Measurements from ENCODE around the gene GRK2. TPM values are rescaled to one million over a fixed set of nuclear protein-coding genes. Genes with fewer than 3 reads are reported as not detected.

Gene GRK2
- total and polyA plus RNA-seq, 3 donors from 2014 or later: 45.6 to 87.6 (median 64.3) TPM

GRCh38 chr11:67277231-67277961 is 11.1 kb downstream of the GRK2 start:
- DNase-seq: peak; percentile 85
- Histone ChIP-seq H3K4me3 (no peak overlapping the region), H3K27me3 (no peaks in the 10 kb centered on the region), H3K27ac (peak overlapping the region; percentile 40 to 74), H3K36me3 (ENCODE audit: low read depth, missing control alignments) (no peaks in the 10 kb centered on the region), H3K9me3 (no peaks in the 10 kb centered on the region), H3K4me1 (peaks cover 59% of the 10 kb centered on the region)
- no peak for TF ChIP-seq POLR2A (IDR thresholded peaks at IDR 0.05)
- TF ChIP-seq CTCF (IDR thresholded peaks at IDR 0.05): no peak
- WGBS, 2 donors: 42 to 60% methylated on average over 14 to 24 of the region's 24 CpGs
- intact Hi-C loops (cut with DNase I; ENCODE audit: low total_unique reads): no loop called here

- Histone ChIP-seq H3K4me3 (no peak overlapping the region), H3K4me1 (peaks cover 49% of the 10 kb centered on the region), H3K27me3 (no peaks in the 10 kb centered on the region), H3K27ac (peak overlapping the region; percentile 20 to 74), H3K9me3 (no peaks in the 10 kb centered on the region), H3K36me3 (ENCODE audit: low read depth, missing control alignments) (no peaks in the 10 kb centered on the region)
- 88 to 90% methylated on average over 2 to 14 of the region's 14 CpGs for whole genome bisulfite sequencing, 2 donors
- no peak for TF ChIP-seq POLR2A (IDR thresholded peaks at IDR 0.05)
- TF ChIP-seq CTCF (IDR thresholded peaks at IDR 0.05): no peak
- intact Hi-C loops (cut with DNase I; ENCODE audit: low total_unique reads): no loop called here
- DNase-seq: no peak
These were observed 12.1 kb downstream of the GRK2 start for GRCh38 chr11:67278135-67278938.

GRCh38 chr11:67278939-67279588 is 12.8 kb downstream of the GRK2 start:
- peaks cover 42% of the 10 kb centered on the region for H3K4me1 ChIP-seq
- 89 to 94% methylated on average over 7 to 14 of the region's 14 CpGs for WGBS, 2 donors
- intact Hi-C loops (cut with DNase I; ENCODE audit: low total_unique reads): no loop called here
- no peak overlapping the region for H3K27ac ChIP-seq
- H3K9me3 ChIP-seq: no peaks in the 10 kb centered on the region
- H3K4me3 ChIP-seq: no peak overlapping the region
- H3K27me3 ChIP-seq: no peaks in the 10 kb centered on the region
- TF ChIP-seq POLR2A (IDR thresholded peaks at IDR 0.05) (no peak), CTCF (IDR thresholded peaks at IDR 0.05) (no peak)
- DNase-seq: no peak
- H3K36me3 ChIP-seq (ENCODE audit: low read depth, missing control alignments): no peaks in the 10 kb centered on the region

- no peak for DNase-seq
- H3K9me3 ChIP-seq: no peaks in the 10 kb centered on the region
- 84 to 86% methylated on average over 13 to 17 of the region's 17 CpGs for WGBS, 2 donors
- intact Hi-C loops (cut with DNase I; ENCODE audit: low total_unique reads): no loop called here
- no peaks in the 10 kb centered on the region for H3K27me3 ChIP-seq
- no peak for TF ChIP-seq CTCF (IDR thresholded peaks at IDR 0.05)
- no peak for TF ChIP-seq POLR2A (IDR thresholded peaks at IDR 0.05)
- peaks cover 35% of the 10 kb centered on the region for H3K4me1 ChIP-seq
- no peak overlapping the region for H3K27ac ChIP-seq
- H3K4me3 ChIP-seq: no peak overlapping the region
- no peaks in the 10 kb centered on the region for H3K36me3 ChIP-seq (ENCODE audit: low read depth, missing control alignments)
These were observed 13.5 kb downstream of the GRK2 start for GRCh38 chr11:67279589-67280340.

All from testis (tissue), 3 donors.